H1 (cell line): ENCODE results near the gene ZNF227.

Experiments used
- GTF2F1 ChIP-seq: IDR thresholded peaks from 2 replicates; pipeline ENCODE4 v1.6.1; 2012; ENCODE audit warnings: low read depth, low read length, improper control_type of control experiment, borderline replicate concordance
- TF ChIP-seq, protein P1 (sequence below), 3 experiments: IDR thresholded peaks; 1 replicate in 2 of 3; 2 replicates in 1 of 3; pipeline versions ENCODE4 v1.5.1 to v1.6.1; 2011; ENCODE audit warnings: low read length in 3 of 3, mild to moderate bottlenecking in 3 of 3, inconsistent platforms in 2 of 3, low read depth in 1 of 3, moderate library complexity in 1 of 3; ENCODE audit not compliant: insufficient read depth in 1 of 3; ENCODE audit errors: control extremely low read depth in 1 of 3

DNA sequence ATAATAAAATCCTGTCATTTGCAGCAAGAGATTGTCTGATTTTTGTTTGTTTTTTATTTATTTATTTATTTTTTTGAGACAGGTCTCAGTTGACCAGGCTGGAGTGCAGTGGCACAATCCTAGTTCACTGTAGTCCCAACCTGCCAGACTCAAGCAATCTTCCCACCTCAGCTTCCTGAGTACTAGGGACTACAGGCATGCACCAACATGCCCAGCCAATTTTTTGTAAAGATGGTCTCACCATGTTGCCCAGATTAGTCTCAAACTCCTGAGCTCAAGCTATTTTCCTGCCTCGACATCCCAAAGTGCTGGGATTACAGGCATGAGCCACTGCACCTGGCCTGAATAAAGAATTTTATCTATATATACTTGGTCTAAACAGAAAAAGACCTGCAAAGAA is 65.0 kb downstream of the ZNF227 start:
- no peak for TF ChIP-seq GTF2F1
- TF ChIP-seq, protein P1, sequence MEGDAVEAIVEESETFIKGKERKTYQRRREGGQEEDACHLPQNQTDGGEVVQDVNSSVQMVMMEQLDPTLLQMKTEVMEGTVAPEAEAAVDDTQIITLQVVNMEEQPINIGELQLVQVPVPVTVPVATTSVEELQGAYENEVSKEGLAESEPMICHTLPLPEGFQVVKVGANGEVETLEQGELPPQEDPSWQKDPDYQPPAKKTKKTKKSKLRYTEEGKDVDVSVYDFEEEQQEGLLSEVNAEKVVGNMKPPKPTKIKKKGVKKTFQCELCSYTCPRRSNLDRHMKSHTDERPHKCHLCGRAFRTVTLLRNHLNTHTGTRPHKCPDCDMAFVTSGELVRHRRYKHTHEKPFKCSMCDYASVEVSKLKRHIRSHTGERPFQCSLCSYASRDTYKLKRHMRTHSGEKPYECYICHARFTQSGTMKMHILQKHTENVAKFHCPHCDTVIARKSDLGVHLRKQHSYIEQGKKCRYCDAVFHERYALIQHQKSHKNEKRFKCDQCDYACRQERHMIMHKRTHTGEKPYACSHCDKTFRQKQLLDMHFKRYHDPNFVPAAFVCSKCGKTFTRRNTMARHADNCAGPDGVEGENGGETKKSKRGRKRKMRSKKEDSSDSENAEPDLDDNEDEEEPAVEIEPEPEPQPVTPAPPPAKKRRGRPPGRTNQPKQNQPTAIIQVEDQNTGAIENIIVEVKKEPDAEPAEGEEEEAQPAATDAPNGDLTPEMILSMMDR (IDR thresholded peaks at IDR 0.05; ENCODE audit: control extremely low read depth in 1 of 3, insufficient read depth in 1 of 3, low read depth in 1 of 3, low read length in 3 of 3), result no peak
